Right cardiac atrium (tissue), 5 donors: ENCODE data around the gene NTN3. TPM values are rescaled to one million over a fixed set of nuclear protein-coding genes. Genes with fewer than 3 reads are reported as not detected.
"Not testable (repeated sequence)": the region's sequence is repeated elsewhere in the genome, so short reads cannot be mapped to it uniquely, and the experiment has no call there.

Experiments used
- ATAC-seq, 2 donors: fragments of 200-7000 bp; cut with Tn5 transposase; one replicate each; pipeline versions ENCODE4 v1.8.0 to v1.9.1; 2020; ENCODE audit warnings: moderate library complexity in 2 of 2, mild to moderate bottlenecking in 1 of 2
- DNase-seq, 3 donors: peaks; one replicate each; pipeline ENCODE4 v3.0.0-alpha.2; 2020
- H3K27ac ChIP-seq: one replicate; pipeline ENCODE4 v1.5.1; 2013; ENCODE audit warnings: mild to moderate bottlenecking, low read length, control low read depth, moderate library complexity
- H3K27me3 ChIP-seq: one replicate; pipeline ENCODE4 v1.6.1; 2013; ENCODE audit not compliant: control insufficient read depth, insufficient read depth
- H3K4me1 ChIP-seq: one replicate; pipeline ENCODE4 v1.6.1; 2013; ENCODE audit warnings: low read length; ENCODE audit not compliant: control insufficient read depth, insufficient read depth
- H3K4me3 ChIP-seq: one replicate; pipeline ENCODE4 v1.5.1; 2013; ENCODE audit warnings: low read length, control low read depth
- H3K9me3 ChIP-seq: one replicate; pipeline ENCODE4 v1.6.1; 2013; ENCODE audit warnings: low read length; ENCODE audit not compliant: control insufficient read depth
- WGBS: extraction: QIAGEN DNeasy Blood & Tissue Kit; methylation state at CpG from one replicate; pipeline ENCODE4 v1.1.7; 2013; 5-methylcytosine and 5-hydroxymethylcytosine counted together
- intact Hi-C, 4 donors: fragments of 100-400 bp; cut with DNase I; formaldehyde crosslinking; loops; one replicate each; pipeline versions ENCODE4 v1.11.0 to v1.14.0; 2022 to 2023
- polyA plus RNA-seq: library from polyadenylated mRNA; stranded (reverse); fragments of 200-250 nt; gene quantifications from one replicate; pipeline ENCODE4 v1.2.3, GENCODE V29; 2013
- total RNA-seq, 4 donors: library from RNA; stranded (reverse); fragmentation: NEBNext Ultra II Directional; extraction: Animal tissue kit (Norgen Biotek cat#: 25700); gene quantifications; one replicate each; pipeline ENCODE4 v1.2.1, GENCODE V29; 2021
- donor health status: healthy with polysubstance abuse.
- donor health status: DM: no; HTN: yes; CAD: no.
- donor health status: DM: no; HTN: no; CAD: no.
- donor health status: DM: no; HTN: yes; CAD: no; lungs with severe emphysema.
- donor health status: DM: yes; HTN: yes; CAD: no.

The NTN3 gene
- total and polyA plus RNA-seq, 5 donors: 0.50 to 1.8 (median 0.74) TPM

- Histone ChIP-seq H3K4me1 (peaks cover 4% of the 10 kb centered on the region), H3K4me3 (peak within 1 kb of the TSS; percentile 72), H3K27me3 (no peaks in the 10 kb centered on the region), H3K27ac (peak within 1 kb of the TSS; percentile 34), H3K9me3 (no peaks in the 10 kb centered on the region)
- intact Hi-C loops: loop anchor here in 1 of 4 donors (5.0 kb wide), 2 partner anchors 73 to 87 kb away; partner anchors contain the start of gene ABCA3
- peak; percentile 99 for ATAC-seq
- DNase-seq: peak; percentile 98 to 99 (median 99)
- under 1% methylated on average over 103 of the region's 103 CpGs for WGBS
Measured at GRCh38 chr16:2429034-2429770, 41.9 kb upstream of the NTN3 start, which contains the start of gene CCNF. TSS of gene CCNF (plus strand) at chr16:2429447. CDS start at chr16:2429482, 35 bp downstream.

- Histone ChIP-seq H3K4me3 (peak overlapping the region; percentile 72), H3K27ac (no peak overlapping the region), H3K27me3 (no peaks in the 10 kb centered on the region), H3K9me3 (no peaks in the 10 kb centered on the region), H3K4me1 (peaks cover 4% of the 10 kb centered on the region)
- WGBS: 5% methylated on average over 46 of the region's 46 CpGs
- DNase-seq (peak in 1 of 3 donors; percentile 20), ATAC-seq (no peak)
- intact Hi-C loops: loop anchor here in 1 of 4 donors (5.0 kb wide), 2 partner anchors 72 to 88 kb away; partner anchors contain the start of gene ABCA3
Measured at GRCh38 chr16:2429771-2430663, 41.1 kb upstream of the NTN3 start.

DNA sequence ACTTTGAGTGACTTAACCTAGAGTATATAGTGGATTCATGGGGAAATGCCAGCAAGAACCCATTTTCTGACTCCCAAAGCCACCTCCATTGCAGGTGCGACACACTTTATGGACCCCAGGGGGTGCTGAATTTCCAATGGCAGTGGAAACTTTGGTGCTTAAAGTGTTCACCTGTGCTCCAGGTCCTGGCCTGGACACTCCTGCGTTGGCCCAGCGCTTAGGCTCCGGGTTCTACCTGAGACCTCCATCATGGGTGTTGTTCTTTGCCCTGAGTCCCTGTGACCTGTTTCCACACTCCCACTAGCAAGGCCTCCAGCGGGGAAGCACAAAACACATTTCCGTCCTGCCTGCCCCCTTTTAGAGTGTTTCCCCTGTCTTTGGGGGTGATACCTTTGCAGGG is 38.8 kb upstream of the NTN3 start:
- no peak for ATAC-seq
- 97% methylated on average over 6 of the region's 6 CpGs for WGBS
- intact Hi-C loops: no loop called here
- H3K4me1 ChIP-seq: peaks cover 4% of the 10 kb centered on the region
- no peaks in the 10 kb centered on the region for H3K9me3 ChIP-seq
- H3K27ac ChIP-seq: no peak overlapping the region
- DNase-seq: peak in 1 of 3 donors; percentile 14
- no peaks in the 10 kb centered on the region for H3K27me3 ChIP-seq
- no peak overlapping the region for H3K4me3 ChIP-seq

DNA sequence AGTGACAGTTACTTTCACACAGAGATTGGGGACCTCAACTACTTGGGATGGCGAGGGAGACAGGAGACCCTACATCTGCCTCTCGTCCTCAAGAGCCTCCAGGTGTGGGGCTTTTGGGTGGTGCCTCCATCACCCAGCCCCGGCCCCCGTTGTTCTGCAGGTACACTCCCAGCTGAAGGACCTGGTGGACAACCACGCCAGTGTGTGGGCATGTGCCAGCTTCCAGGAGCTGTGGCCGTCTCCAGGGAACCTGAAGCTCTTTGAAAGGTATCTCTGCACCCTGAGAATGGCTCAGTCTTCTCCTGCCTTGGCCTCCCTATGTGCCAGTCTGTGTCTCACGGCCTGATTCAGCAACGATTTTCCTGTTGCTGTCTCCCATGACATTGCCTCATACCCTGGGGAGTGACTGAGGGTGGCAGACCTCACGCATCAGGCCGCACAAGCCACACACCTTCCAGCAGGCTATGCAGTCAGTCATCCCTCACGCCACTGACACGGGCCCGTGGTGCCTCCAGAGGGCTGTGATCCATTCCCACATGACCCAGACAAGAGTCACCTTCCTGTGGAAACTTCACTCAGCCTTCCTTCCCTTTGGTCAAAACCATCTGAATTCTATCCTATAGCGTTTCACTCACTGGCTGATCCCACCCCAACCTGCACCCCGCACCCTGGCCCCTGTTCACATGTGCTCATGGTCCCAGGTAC is 38.1 kb upstream of the NTN3 start:
- WGBS: 95% methylated on average over 15 of the region's 15 CpGs
- intact Hi-C loops: no loop called here

GRCh38 chr16:2435236-2435635 is 35.9 kb upstream of the NTN3 start:
- H3K27ac ChIP-seq, H3K9me3 ChIP-seq, H3K27me3 ChIP-seq, H3K4me1 ChIP-seq, DNase-seq, ATAC-seq, intact Hi-C loops, H3K4me3 ChIP-seq: not testable (repeated sequence)
- 93% methylated on average over 3 of the region's 4 CpGs for WGBS

More for the DNA sequence above, 38.1 kb upstream of the NTN3 start:
- DNase-seq: peak in 1 of 3 donors; percentile 37
- H3K9me3 ChIP-seq: no peaks in the 10 kb centered on the region
- H3K27ac ChIP-seq: no peak overlapping the region
- ATAC-seq: no peak
- no peak overlapping the region for H3K4me3 ChIP-seq
- peaks cover 4% of the 10 kb centered on the region for H3K4me1 ChIP-seq
- H3K27me3 ChIP-seq: no peaks in the 10 kb centered on the region

- DNase-seq (no peak), ATAC-seq (no peak)
- Histone ChIP-seq H3K4me1 (no peaks in the 10 kb centered on the region), H3K4me3 (no peak overlapping the region), H3K9me3 (no peaks in the 10 kb centered on the region), H3K27ac (no peak overlapping the region), H3K27me3 (no peaks in the 10 kb centered on the region)
- intact Hi-C loops: no loop called here
- WGBS: 93% methylated on average over 9 of the region's 9 CpGs
Measured at GRCh38 chr16:2436110-2436509, 35.0 kb upstream of the NTN3 start.

- ATAC-seq (no peak), DNase-seq (peak in 1 of 3 donors; percentile 43)
- Histone ChIP-seq H3K4me1 (no peaks in the 10 kb centered on the region), H3K4me3 (no peak overlapping the region), H3K27ac (no peak overlapping the region), H3K9me3 (no peaks in the 10 kb centered on the region), H3K27me3 (no peaks in the 10 kb centered on the region)
- intact Hi-C loops: no loop called here
- WGBS: 97% methylated on average over 24 of the region's 24 CpGs
Measured at GRCh38 chr16:2437032-2437790, 33.9 kb upstream of the NTN3 start.

- intact Hi-C loops: no loop called here
- Histone ChIP-seq H3K27me3 (no peaks in the 10 kb centered on the region), H3K4me3 (no peak overlapping the region), H3K9me3 (no peaks in the 10 kb centered on the region), H3K27ac (no peak overlapping the region), H3K4me1 (no peaks in the 10 kb centered on the region)
- DNase-seq (no peak), ATAC-seq (no peak)
- WGBS: 94% methylated on average over 14 of the region's 14 CpGs
Measured at GRCh38 chr16:2438121-2438520, 33.0 kb upstream of the NTN3 start.

GRCh38 chr16:2439598-2439997 is 31.5 kb upstream of the NTN3 start:
- no peaks in the 10 kb centered on the region for H3K27me3 ChIP-seq
- no peak overlapping the region for H3K4me3 ChIP-seq
- DNase-seq: no peak
- H3K4me1 ChIP-seq: no peaks in the 10 kb centered on the region
- intact Hi-C loops: no loop called here
- no peak for ATAC-seq
- 97% methylated on average over 11 of the region's 11 CpGs for WGBS
- H3K27ac ChIP-seq: no peak overlapping the region
- no peaks in the 10 kb centered on the region for H3K9me3 ChIP-seq

DNA sequence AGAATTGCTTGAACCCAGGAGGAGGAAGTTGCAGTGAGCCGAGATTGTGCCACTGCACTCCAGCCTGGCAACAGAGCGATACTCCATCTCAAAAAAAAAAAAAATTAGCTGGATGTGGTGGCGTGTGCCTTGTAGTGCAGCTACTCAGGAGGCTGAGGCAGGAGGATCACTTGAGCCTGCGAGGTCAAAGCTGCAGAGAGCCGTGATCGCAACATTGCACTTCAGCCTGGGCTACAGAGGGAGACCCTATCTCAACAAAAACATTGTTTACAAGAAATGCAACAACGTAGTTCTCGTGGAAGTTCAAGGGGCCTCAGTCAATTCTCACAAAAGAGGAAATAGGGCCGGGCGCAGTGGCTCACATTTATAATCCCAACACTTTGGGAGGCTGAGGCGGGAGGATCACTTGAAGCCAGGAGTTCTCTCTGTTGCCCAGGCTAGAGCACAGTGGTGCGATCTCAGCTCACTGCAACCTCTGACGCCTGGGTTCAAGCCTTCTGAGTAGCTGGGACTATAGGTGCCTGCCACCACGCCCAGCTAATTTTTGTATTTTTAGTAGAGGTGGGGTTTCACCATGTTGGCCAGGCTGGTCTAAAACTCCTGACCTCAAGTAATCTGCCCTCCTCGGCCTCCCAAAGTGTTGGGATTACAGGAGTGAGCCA is 29.8 kb upstream of the NTN3 start:
- H3K27ac ChIP-seq, H3K4me3 ChIP-seq, DNase-seq, ATAC-seq, H3K4me1 ChIP-seq, intact Hi-C loops, H3K9me3 ChIP-seq, H3K27me3 ChIP-seq: not testable (repeated sequence)
- WGBS: 81% methylated on average over 15 of the region's 15 CpGs
